RPMI8226 (cell line): ENCODE results near the gene MED9.

Experiments used
- DNase-seq: peaks from one replicate; pipeline ENCODE4 v3.0.0-alpha.2; 2015

The MED9 gene

DNA sequence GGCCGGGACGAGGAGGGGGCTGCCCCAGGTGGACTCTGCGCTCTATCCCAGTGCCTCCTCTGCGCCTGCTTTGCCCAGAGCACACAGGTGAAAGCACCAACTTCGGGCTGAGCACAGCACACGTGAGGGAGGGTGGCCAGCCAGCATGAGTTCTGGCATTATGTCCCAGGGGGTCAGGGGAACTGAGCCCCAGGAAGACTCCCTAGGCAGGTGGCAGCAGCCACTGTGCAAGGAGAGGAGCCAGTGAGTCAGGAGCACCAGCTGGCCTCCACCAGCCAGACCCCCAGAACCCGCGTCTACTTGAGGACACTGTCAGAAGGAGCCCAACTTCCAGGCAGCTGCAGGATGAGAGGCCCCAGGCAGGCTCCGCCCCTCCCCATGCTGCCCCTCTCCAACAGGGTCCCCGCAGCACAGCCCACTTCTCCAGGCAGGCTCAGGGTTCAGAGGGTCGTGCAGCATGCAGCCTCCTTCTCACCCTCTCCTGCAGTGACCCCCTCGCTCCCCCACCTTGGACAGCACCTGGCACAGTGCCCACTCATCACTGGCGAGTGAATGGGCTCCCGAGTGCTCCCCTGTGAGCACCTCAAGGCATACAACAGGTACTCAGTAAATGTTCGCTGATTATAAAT, 63.6 kb downstream of the MED9 start:
- no peak for DNase-seq

- DNase-seq = no peak
Observed at GRCh38 chr17:17540935-17541639, 64.3 kb downstream of the MED9 start.

DNA sequence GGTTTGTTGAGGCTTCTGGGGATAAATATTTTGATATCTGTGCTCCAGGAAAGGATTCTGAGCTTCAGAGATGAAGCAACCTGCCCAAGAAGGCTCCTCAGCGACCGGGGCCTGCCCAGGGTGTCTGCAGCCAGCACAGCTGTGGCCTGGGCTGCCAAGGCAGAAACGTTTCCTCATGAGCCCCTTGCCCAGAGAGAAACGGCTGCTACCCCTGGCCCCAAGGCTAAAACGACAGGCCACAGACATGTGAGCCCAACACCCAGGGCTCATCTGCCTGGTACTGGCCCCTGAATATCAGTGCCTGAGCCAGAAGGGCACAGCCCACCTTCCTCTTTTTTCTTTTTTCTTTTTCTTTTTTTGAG, 64.8 kb downstream of the MED9 start:
- DNase-seq = no peak
